ENCODE results near the gene HOXB1. TPM values are rescaled to one million over a fixed set of nuclear protein-coding genes. Genes with fewer than 3 reads are reported as not detected.

HOXB1 gene
- polyA plus RNA-seq, 1 experiment, result not detected

DNA sequence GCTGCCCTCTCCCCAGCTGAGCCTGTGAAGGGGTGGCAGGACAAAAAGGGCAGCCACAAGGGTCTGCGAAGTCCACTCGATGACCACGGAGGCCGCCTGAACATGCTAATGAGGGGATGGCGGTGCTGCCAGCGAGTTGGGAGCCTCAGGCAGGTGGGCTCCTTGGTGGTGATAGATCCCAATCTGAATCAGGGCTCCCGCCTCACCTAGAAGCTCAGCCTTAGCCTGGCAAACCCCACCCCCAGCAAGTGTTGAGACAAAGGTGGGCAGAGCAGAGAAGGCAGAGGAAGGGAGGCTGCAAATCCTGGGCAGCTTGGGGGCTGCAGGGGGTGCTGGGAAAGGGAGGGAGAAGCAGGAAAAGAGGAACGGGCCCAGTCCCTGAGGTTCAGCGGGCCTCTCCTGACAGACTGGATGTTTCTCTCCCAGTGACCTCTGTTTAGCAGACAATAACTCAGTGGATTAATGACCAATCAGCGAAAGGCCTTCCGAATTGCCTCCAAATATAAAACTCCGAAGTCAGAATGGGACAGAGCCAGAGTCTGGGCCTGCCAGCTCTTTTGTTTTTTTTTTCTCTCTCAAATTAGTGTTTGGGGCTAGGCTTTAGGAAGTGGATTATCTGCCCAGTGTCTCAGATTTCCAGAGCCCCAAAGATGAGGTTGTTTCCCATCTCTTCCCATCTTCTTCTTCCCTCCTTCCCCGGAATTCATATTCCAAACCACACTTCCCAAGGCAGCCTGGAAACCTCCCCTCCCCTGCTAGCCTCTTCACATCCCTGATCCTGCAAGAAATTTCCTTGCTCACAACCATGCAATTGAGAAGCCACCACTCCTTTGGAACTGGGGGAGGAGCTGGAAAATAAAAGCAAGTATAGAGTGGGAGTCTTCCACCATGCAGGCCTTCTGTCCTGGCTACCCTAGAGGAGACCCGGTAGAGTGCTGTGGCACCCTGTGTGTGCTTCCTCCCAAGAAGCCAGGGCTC, 29.3 kb upstream of the HOXB1 start:
- Histone ChIP-seq H3K27me3 (ENCODE audit: control insufficient read depth, insufficient read depth, low read length) (peaks cover 52% of the 10 kb centered on the region), H3K4me3 (ENCODE audit: low read depth, low read length) (no peak overlapping the region), H3K36me3 (ENCODE audit: control insufficient read depth, insufficient read depth, low read length) (no peaks in the 10 kb centered on the region)
- no peak for DNase-seq (ENCODE audit: low read depth)
- ChIA-PET CTCF (interaction anchor here (0.7 kb wide), 1 partner anchor 13 kb away, joined by 3 read pairs; no protein-coding TSS in a partner anchor), POLR2A (no interaction called here)
- TF ChIP-seq, protein P1, sequence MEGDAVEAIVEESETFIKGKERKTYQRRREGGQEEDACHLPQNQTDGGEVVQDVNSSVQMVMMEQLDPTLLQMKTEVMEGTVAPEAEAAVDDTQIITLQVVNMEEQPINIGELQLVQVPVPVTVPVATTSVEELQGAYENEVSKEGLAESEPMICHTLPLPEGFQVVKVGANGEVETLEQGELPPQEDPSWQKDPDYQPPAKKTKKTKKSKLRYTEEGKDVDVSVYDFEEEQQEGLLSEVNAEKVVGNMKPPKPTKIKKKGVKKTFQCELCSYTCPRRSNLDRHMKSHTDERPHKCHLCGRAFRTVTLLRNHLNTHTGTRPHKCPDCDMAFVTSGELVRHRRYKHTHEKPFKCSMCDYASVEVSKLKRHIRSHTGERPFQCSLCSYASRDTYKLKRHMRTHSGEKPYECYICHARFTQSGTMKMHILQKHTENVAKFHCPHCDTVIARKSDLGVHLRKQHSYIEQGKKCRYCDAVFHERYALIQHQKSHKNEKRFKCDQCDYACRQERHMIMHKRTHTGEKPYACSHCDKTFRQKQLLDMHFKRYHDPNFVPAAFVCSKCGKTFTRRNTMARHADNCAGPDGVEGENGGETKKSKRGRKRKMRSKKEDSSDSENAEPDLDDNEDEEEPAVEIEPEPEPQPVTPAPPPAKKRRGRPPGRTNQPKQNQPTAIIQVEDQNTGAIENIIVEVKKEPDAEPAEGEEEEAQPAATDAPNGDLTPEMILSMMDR (IDR thresholded peaks at IDR 0.05; ENCODE audit: insufficient read depth, low read depth, low read length), result no peak

DNA sequence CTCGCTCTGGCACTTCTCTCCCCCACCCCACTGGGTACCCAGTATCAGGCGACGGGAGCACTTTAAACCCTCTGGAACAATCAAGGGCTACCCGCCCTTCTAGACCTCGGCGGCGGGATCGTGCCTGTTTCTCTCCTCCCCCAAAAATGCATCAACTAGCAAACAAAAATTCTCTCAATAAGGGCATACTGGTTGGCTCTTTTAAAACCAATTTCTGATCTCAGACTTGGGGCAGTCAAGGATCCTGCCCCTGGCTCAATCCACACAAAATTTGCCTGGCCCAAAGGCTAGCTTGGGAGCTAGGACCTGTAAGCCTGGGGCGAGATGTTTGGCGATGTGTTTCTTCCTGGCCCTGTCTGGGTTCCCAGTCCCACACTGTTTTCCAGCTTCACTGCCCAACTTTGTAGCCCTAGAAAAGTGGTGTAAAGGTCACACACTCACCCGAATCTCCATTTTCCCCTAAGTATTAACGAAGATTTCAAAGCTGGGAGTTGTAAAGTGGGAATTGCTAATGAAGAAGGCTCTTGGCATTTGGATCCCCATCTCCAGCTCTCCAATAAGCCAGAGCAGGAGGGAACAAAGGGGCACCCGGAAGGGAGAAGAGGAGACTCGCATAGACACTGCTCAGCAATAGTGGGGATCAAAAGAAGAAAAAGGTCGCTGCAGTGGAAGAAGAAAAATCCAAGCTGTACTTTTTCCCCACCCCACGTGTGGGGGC, 28.5 kb upstream of the HOXB1 start:
- no peak for DNase-seq (ENCODE audit: low read depth)
- POLR2A ChIA-PET, result no interaction called here
- Histone ChIP-seq H3K36me3 (ENCODE audit: control insufficient read depth, insufficient read depth, low read length) (no peaks in the 10 kb centered on the region), H3K4me3 (ENCODE audit: low read depth, low read length) (no peak overlapping the region), H3K27me3 (ENCODE audit: control insufficient read depth, insufficient read depth, low read length) (peaks cover 49% of the 10 kb centered on the region)
- CTCF ChIA-PET, result interaction anchor here (0.7 kb wide), 1 partner anchor 279 kb away, joined by 3 read pairs; no protein-coding TSS in a partner anchor
- TF ChIP-seq, protein P1 (IDR thresholded peaks at IDR 0.05; ENCODE audit: insufficient read depth, low read depth, low read length), result no peak

DNA sequence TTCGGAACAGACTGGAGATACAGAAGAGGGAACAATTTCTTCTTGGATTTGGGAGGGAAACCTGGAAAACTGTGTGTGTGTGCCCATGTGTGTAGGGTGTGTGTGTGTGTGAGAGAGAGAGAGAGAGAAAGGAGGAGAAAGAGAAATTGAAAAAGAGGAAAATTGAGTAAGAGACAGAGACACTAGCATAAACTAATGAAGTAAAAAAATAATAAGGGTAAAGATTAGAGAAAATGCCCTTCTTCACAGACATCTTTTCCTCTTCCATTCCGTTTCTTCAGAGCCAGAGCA, 28.0 kb upstream of the HOXB1 start:
- TF ChIP-seq, protein P1 (IDR thresholded peaks at IDR 0.05; ENCODE audit: insufficient read depth, low read depth, low read length), result no peak
- H3K36me3 ChIP-seq (ENCODE audit: control insufficient read depth, insufficient read depth, low read length), result no peaks in the 10 kb centered on the region
- POLR2A ChIA-PET, result no interaction called here
- DNase-seq (ENCODE audit: low read depth), result no peak
- H3K27me3 ChIP-seq (ENCODE audit: control insufficient read depth, insufficient read depth, low read length), result peaks cover 49% of the 10 kb centered on the region
- CTCF ChIA-PET, result interaction anchor here (0.7 kb wide), 1 partner anchor 278 kb away, joined by 3 read pairs; no protein-coding TSS in a partner anchor
- no peak overlapping the region for H3K4me3 ChIP-seq (ENCODE audit: low read depth, low read length)

DNA sequence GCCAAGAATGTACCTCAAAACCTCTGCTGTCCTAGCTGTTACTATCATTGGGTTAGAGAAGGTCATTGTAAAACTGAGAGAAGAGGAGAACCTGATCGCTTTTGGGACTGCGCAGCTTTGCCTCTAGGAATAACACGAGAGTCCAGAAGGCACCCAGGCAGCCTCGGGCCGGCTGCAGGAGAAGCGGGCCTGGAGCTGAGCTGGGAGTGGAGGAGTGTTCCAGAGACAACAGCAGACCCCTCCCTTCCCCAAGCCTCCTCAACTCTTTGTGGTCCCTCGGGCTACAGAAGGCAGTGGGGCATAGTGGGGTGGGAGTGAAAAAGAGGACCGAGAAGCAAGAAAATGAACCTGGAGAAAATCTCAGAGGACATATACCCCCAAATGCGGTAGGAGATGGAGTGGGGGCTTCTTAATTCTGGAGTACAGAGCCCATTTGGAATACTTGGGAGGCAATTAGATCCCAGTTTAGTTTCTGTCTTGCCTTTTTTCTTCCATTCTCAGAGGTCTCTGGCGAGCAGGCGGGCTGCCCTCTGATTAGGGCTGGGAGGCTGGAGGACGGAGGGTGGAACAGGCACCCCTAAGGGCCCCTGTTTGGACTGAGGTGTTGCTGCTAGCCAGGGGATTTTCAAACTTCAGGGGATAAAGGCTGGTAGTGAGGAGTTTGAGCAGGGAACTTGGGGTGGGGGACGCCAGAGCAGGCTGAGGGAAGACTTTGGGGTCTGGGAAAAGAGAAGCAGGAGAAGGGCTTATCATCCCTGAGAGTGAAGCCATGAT, 27.4 kb upstream of the HOXB1 start:
- POLR2A ChIA-PET, result no interaction called here
- TF ChIP-seq, protein P1 (IDR thresholded peaks at IDR 0.05; ENCODE audit: insufficient read depth, low read depth, low read length), result no peak
- no peaks in the 10 kb centered on the region for H3K36me3 ChIP-seq (ENCODE audit: control insufficient read depth, insufficient read depth, low read length)
- no peak overlapping the region for H3K4me3 ChIP-seq (ENCODE audit: low read depth, low read length)
- CTCF ChIA-PET, result no interaction called here
- H3K27me3 ChIP-seq (ENCODE audit: control insufficient read depth, insufficient read depth, low read length), result peaks cover 44% of the 10 kb centered on the region
- no peak for DNase-seq (ENCODE audit: low read depth)

All from BJ (cell line).